Stimulated activated CD4-positive, alpha-beta T cell treated with anti-CD3 and anti-CD28 coated beads, TNF-alpha, amount 100 ng/mL, for 4 hours (primary cell): ENCODE results near the gene PRLR.
"Not testable (repeated sequence)": the region's sequence is repeated elsewhere in the genome, so short reads cannot be mapped to it uniquely, and the experiment has no call there.

Source experiments
- DNase-seq, 3 experiments: peaks; one replicate each; pipeline ENCODE4 v3.0.0-alpha.2; 2020; ENCODE audit warnings: low read depth in 3 of 3

PRLR gene

DNA sequence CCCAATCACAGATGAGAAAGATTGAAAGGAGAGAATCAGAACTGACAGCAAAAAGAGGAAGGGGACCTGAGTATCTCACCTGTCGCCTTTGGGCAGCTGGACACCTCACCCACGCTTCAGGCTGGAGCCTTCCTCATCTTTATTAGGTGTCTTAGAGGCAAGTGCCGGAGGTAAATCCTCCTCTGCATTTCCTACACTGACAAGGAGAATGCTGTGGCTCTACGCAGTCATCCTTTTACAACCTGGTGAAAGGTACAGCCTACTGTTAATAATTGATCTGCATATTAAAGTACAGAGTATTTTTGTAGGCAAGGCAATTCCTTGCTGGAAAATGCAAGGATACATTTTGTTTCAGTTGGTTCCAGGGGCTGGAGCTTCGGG lies 34.8 kb downstream of the PRLR start:
- no peak for DNase-seq

DNA sequence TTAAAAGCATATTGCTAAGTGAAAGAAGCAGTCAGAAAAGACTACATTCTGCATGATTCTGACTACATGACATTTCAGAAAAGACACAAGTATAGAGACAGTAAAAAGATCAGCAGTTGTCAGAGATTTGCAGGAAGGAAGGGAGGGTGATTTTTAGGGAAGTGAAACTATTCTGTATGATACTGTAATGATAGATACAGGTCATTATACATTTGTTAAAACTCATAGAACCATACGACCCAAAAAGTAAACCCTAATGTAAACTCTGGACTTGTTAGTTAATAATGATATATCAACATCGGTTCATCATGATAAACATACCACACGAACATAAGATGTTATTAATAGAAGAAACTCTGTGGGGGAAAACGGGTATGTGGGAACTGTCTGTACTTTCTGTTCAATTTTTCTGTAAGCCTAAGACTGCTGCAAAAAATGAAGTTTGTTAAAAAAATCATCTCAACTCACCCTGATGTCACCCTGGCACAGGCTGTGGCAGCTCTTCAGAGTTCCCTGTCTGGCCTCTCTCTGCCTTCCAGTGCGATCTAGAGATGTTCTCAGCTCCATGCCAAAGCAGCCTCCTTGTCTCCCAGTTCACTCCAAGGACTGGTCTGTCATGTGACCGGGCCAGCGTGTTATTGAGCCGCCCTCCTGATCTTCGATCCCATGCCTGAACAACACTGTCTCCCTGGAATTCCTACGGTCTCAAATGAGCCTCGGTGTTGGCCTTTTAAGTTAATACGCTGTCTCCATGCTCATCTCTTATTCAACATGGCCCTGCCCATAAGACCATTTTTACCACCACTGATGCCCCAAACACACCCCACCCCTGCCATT lies 35.4 kb downstream of the PRLR start:
- no peak for DNase-seq

DNA sequence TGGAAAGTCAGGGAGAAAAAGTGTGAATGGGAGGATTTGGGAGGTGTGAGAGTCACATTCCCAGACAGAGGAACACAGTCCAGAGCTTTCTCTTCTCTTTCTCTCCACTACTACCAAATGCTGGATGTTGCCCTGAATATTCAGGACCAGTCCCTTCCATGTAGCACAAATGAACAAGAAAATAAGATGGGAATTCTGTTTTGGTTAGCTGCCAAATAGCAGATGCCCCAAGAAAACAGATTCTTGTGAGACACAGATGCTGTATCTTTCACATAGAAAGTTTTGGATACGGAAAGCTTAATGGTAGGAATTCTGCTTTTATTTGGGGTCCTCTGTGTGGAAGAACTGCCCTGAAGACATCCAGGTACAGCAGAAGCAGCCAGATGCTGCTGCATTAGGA lies 37.8 kb downstream of the PRLR start:
- DNase-seq: no peak

GRCh38 chr5:35189801-35190200 lies 40.5 kb downstream of the PRLR start:
- not testable (repeated sequence) for DNase-seq

- no peak for DNase-seq
Measured at GRCh38 chr5:35188031-35188457, 42.2 kb downstream of the PRLR start.

GRCh38 chr5:35187621-35188020 lies 42.7 kb downstream of the PRLR start:
- DNase-seq: not testable (repeated sequence)

- no peak for DNase-seq
Measured at GRCh38 chr5:35186749-35187148, 43.5 kb downstream of the PRLR start.

DNA sequence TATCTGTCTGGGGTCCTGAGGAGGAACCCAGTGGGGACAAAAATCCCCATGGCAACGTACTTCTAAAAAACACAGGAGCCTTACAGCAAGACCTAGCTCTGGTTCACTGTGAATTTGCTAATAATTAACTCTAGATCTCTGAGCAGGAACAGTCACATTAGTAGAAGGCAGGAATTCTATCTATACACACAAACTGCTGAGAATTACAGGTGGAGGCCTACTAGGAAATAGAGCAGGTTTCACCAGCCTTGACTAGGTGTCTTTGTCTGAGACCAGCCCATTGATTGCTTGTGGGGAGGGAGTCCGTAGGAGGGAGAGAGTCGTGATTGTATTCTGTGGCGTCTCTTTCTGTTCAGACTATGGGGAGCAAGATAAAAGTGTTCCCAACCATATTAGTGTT lies 44.8 kb downstream of the PRLR start:
- no peak for DNase-seq

GRCh38 chr5:35183556-35183955 lies 46.7 kb downstream of the PRLR start:
- DNase-seq: no peak

DNA sequence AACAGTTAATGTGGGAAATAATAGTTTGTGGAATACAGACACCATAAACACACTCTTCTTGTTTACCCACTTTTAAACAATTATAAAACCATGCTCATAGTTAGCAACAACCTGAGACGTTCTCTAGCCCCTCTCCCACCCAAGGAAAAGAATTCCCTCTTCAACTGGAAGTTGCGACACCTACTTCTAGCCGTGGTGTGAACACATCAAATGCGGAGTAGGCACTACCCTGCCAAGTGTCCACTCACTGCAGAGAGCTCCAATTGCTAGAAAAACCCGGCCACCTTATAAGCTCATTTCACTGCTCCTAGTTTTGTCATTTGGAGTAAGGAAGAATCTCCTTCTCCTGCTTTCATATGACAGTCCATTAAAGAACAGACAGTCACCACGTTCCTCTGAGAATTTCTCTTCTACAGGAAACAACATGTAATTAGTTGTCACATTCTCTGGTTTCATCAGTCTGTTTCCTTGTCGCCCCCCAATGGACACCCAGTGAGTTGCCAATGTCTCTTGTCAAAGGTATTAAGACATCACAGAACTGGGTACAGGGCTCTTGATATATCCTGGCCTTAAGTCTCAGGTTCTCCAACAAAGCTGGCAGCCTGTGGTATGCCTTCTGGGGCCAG lies 47.3 kb downstream of the PRLR start:
- DNase-seq: no peak

GRCh38 chr5:35182486-35182885 lies 47.8 kb downstream of the PRLR start:
- no peak for DNase-seq

DNA sequence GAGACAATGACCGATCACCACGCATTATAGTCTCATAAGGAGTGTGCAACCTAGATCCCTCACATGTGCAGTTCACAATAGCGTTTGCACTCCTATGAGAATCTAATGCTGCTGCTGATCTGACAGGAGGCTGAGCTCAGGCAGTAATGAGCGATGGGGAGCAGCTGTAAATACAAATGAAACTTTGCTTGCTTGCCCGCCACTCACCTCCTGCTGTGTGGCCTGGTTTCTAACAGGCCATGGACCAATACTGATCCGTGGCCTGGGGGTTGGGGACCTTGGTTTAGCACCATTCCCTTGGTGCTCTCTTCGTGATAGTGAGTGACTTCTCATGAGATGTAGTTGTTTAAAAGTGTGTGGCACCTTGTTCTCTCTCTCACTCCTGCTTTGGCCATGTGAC lies 50.2 kb downstream of the PRLR start:
- no peak for DNase-seq

GRCh38 chr5:35177783-35178182 lies 52.5 kb downstream of the PRLR start:
- DNase-seq: no peak

DNA sequence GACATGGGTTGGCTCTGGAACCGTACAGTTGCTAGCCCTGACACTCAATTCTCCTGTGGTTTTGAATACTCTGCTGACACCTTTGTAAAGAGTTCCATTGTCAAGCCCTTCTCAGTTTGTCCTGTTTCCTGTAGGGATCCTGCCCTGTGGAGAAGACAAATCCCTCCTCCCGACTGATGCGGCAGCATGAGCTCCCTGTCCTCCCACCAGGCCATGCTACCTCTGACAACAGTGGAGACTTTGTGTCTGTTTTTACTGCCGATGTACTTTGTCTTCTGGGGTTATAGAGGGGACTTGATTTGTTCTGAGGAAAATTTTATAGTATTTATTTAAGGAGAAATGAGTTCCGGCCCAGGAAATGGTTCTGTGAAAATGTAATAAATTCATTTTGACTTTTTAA lies 57.8 kb downstream of the PRLR start:
- no peak for DNase-seq

- DNase-seq: no peak
Measured at GRCh38 chr5:35171991-35172390, 58.3 kb downstream of the PRLR start.

DNA sequence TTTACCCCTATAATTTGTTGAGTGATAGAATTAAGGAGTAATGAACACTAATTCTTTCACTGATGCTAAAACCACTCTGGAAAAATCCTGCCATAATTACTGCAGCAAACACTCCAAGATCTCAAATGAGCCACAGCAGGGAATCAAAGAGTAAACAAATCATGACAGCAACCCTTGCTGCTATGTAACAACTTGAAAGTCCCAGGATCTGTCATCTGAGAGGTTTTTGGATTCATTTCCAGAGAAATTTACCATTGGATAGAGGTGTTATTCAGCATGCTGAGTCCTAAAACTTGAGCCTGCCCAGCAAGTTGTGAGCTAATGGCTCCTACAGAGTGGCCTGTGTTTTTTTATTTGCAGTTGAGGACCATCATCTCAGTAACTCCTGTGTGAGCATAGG lies 59.2 kb downstream of the PRLR start:
- DNase-seq: no peak

DNA sequence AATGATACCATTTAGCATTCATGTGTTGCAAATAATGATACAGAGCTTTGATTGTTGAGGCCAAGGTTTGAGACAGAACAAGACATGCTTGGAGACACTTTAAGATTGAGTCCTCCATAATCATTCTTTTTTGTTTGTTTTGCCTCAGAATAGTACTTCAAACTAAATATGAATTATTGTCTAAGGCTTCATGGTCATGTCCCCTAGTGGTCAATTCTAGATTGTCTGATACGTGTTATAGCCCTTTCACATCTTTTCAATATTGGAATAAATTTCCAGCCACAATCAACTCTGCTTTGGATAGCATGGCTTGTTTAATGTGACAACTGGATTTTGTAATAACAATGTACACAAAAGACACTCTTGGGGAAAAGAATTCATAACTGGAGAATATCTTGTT lies 64.2 kb downstream of the PRLR start:
- no peak for DNase-seq

DNA sequence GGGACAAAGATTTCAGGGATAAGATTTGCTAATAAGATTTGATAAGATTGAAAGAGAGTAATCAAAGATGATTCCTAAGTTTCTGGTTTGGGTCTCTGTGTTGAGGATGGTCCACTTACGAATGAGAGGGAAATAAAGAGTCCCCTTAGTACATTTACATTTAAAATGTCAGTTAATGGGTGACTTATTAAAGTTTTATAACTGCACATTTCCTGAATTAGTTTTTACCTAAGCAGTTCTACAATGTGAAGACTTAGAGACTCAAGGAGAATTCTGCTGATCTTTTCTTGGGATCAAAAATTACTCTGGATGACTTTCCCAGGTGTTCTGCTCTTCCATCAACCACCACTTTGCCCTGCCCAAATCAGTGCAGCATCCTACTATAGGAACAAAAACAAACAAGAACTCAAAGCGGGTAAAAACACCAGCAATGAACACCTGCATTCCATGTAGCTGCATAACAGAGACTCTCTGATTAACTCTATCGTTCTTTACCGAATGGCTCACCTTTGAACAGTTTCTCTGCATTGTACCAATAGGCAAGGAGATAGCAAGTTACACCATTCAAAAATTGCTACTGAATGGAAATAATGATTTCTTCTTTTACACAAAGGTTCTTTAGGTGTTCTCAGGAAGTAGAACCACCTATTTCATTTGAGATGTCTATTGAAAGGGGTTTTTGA lies 65.3 kb downstream of the PRLR start:
- DNase-seq: no peak

DNA sequence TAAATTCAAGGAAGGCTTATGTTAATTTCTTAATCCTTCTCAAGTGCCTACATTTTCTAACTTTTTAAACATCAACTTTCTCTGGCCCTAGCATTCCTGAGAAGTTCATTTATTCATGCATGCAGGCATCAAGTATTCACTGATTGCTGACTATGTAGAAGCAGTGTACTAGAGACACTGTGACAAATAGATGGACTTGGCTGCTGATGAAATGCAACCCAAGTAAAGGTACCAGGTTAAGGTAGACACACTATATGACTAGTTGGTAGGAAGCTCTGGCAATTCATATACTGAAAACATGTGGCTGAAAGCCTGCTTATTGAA lies 66.6 kb downstream of the PRLR start:
- no peak for DNase-seq

- DNase-seq: no peak
Measured at GRCh38 chr5:35162848-35163709, 67.2 kb downstream of the PRLR start.

GRCh38 chr5:35161652-35162273 lies 68.5 kb downstream of the PRLR start:
- DNase-seq: no peak
